ENCODE measurements around the gene GORAB.

GORAB gene

GRCh38 chr1:170511038-170511437 is 20.9 kb upstream of the GORAB start:
- no peaks in the 10 kb centered on the region for H3K9me3 ChIP-seq (ENCODE audit: control insufficient read depth, low read length)
- H2AFZ ChIP-seq: no peak overlapping the region
- H3K27me3 ChIP-seq (ENCODE audit: control insufficient read depth, insufficient read depth, low read length): no peaks in the 10 kb centered on the region
- TF ChIP-seq CTCF (IDR thresholded peaks at IDR 0.05): no peak
- H3K4me1 ChIP-seq: no peaks in the 10 kb centered on the region
- H3K4me2 ChIP-seq (ENCODE audit: low read length): no peak overlapping the region
- H3K27ac ChIP-seq: no peak overlapping the region
- no peaks in the 10 kb centered on the region for H3K36me3 ChIP-seq (ENCODE audit: control insufficient read depth, insufficient read depth, low read length)
- H3K4me3 ChIP-seq (ENCODE audit: low read depth, low read length): no peak overlapping the region
- H3K9ac ChIP-seq: no peak overlapping the region
- no peaks in the 10 kb centered on the region for H3K79me2 ChIP-seq

GRCh38 chr1:170513138-170513537 is 18.8 kb upstream of the GORAB start:
- TF ChIP-seq CTCF (IDR thresholded peaks at IDR 0.05): no peak
- no peaks in the 10 kb centered on the region for H3K27me3 ChIP-seq (ENCODE audit: control insufficient read depth, insufficient read depth, low read length)

GRCh38 chr1:170518185-170518834 is 13.7 kb upstream of the GORAB start:
- H3K9me3 ChIP-seq (ENCODE audit: control insufficient read depth, low read length): no peaks in the 10 kb centered on the region
- no peaks in the 10 kb centered on the region for H3K79me2 ChIP-seq
- H2AFZ ChIP-seq: no peak overlapping the region
- no peak for TF ChIP-seq CTCF (IDR thresholded peaks at IDR 0.05)
- H3K27ac ChIP-seq: no peak overlapping the region
- H3K36me3 ChIP-seq (ENCODE audit: control insufficient read depth, insufficient read depth, low read length): no peaks in the 10 kb centered on the region
- no peak overlapping the region for H3K4me2 ChIP-seq (ENCODE audit: low read length)
- no peaks in the 10 kb centered on the region for H3K4me1 ChIP-seq
- H3K27me3 ChIP-seq (ENCODE audit: control insufficient read depth, insufficient read depth, low read length): no peaks in the 10 kb centered on the region
- H3K4me3 ChIP-seq (ENCODE audit: low read depth, low read length): no peak overlapping the region
- H3K9ac ChIP-seq: no peak overlapping the region

More at GRCh38 chr1:170513138-170513537, 18.8 kb upstream of the GORAB start:
- no peak overlapping the region for H3K27ac ChIP-seq
- no peaks in the 10 kb centered on the region for H3K9me3 ChIP-seq (ENCODE audit: control insufficient read depth, low read length)
- no peaks in the 10 kb centered on the region for H3K4me1 ChIP-seq
- no peak overlapping the region for H2AFZ ChIP-seq
- no peak overlapping the region for H3K9ac ChIP-seq
- no peak overlapping the region for H3K4me3 ChIP-seq (ENCODE audit: low read depth, low read length)
- no peaks in the 10 kb centered on the region for H3K36me3 ChIP-seq (ENCODE audit: control insufficient read depth, insufficient read depth, low read length)
- H3K4me2 ChIP-seq (ENCODE audit: low read length): no peak overlapping the region
- no peaks in the 10 kb centered on the region for H3K79me2 ChIP-seq

GRCh38 chr1:170518965-170519364 is 13.0 kb upstream of the GORAB start:
- Histone ChIP-seq H2AFZ (no peak overlapping the region), H3K27ac (no peak overlapping the region), H3K4me3 (ENCODE audit: low read depth, low read length) (no peak overlapping the region), H3K36me3 (ENCODE audit: control insufficient read depth, insufficient read depth, low read length) (no peaks in the 10 kb centered on the region), H3K4me1 (no peaks in the 10 kb centered on the region), H3K9ac (no peak overlapping the region), H3K4me2 (ENCODE audit: low read length) (no peak overlapping the region), H3K79me2 (no peaks in the 10 kb centered on the region), H3K9me3 (ENCODE audit: control insufficient read depth, low read length) (no peaks in the 10 kb centered on the region), H3K27me3 (ENCODE audit: control insufficient read depth, insufficient read depth, low read length) (no peaks in the 10 kb centered on the region)
- TF ChIP-seq CTCF (IDR thresholded peaks at IDR 0.05): no peak

GRCh38 chr1:170520601-170521000 is 11.4 kb upstream of the GORAB start:
- no peaks in the 10 kb centered on the region for H3K9me3 ChIP-seq (ENCODE audit: control insufficient read depth, low read length)
- no peak overlapping the region for H3K27ac ChIP-seq
- no peaks in the 10 kb centered on the region for H3K27me3 ChIP-seq (ENCODE audit: control insufficient read depth, insufficient read depth, low read length)
- no peaks in the 10 kb centered on the region for H3K4me1 ChIP-seq
- H3K9ac ChIP-seq: no peak overlapping the region
- no peak overlapping the region for H3K4me3 ChIP-seq (ENCODE audit: low read depth, low read length)
- no peak overlapping the region for H3K4me2 ChIP-seq (ENCODE audit: low read length)
- H2AFZ ChIP-seq: no peak overlapping the region
- H3K36me3 ChIP-seq (ENCODE audit: control insufficient read depth, insufficient read depth, low read length): no peaks in the 10 kb centered on the region
- TF ChIP-seq CTCF (IDR thresholded peaks at IDR 0.05): no peak
- H3K79me2 ChIP-seq: no peaks in the 10 kb centered on the region
